Activated naive CD8-positive, alpha-beta T cell treated with anti-CD3 and anti-CD28 coated beads, Interleukin-2, amount 50 U/mL, for 24 hours (primary cell): Measurements from ENCODE around the gene CXCL9.
A peak's percentile ranks its signal among the peaks of the same experiment; 100 is the strongest.

ENCODE experiments used
- ATAC-seq: fragments of 150-1000 bp; cut with Tn5 transposase; one replicate; pipeline ENCODE4 v1.10.0; 2021
- DNase-seq: peaks from one replicate; pipeline ENCODE4 v3.0.0; 2021
- H3K27ac Mint-ChIP-seq: one replicate; pipeline ENCODE4 v1.8.0; 2021; ENCODE audit warnings: mild to moderate bottlenecking, mixed read lengths
- H3K27me3 Mint-ChIP-seq: one replicate; pipeline ENCODE4 v1.8.0; 2021; ENCODE audit warnings: mixed read lengths
- H3K36me3 Mint-ChIP-seq: one replicate; pipeline ENCODE4 v1.8.0; 2021; ENCODE audit warnings: low read depth, mixed read lengths
- H3K4me1 Mint-ChIP-seq: one replicate; pipeline ENCODE4 v1.8.0; 2021; ENCODE audit warnings: mixed read lengths
- H3K4me3 Mint-ChIP-seq: one replicate; pipeline ENCODE4 v1.8.0; 2021; ENCODE audit warnings: mild to moderate bottlenecking, moderate library complexity, mixed read lengths
- H3K9me3 Mint-ChIP-seq: one replicate; pipeline ENCODE4 v1.8.0; 2021; ENCODE audit warnings: mixed read lengths

The CXCL9 gene

DNA sequence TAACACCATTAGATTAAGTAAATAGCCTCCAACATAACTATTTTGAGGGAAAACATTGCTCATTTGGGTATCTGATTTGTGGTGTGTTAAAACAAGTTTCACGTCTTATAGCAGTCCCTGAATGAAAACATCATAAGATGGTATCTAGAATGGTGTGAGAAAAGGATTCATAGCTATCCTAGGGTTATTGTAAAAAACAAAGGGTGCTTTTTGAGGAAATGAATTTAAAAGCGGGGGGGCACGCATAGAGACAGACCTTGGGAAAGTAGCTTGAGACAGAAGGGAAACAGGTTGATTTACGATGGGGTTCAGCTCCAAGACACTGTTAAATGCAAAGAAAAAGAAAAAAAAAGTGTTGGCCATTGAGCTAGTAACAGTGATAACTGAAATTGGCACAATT is 16.8 kb upstream of the CXCL9 start:
- Mint-ChIP-seq H3K9me3 (no peaks in the 10 kb centered on the region), H3K4me1 (peaks cover 36% of the 10 kb centered on the region), H3K4me3 (no peak overlapping the region), H3K36me3 (no peaks in the 10 kb centered on the region), H3K27ac (peak overlapping the region; percentile 67), H3K27me3 (peaks cover 5% of the 10 kb centered on the region)
- DNase-seq = no peak
- ATAC-seq = peak; percentile 52

- H3K4me3 Mint-ChIP-seq = peak within 1 kb of the TSS; percentile 39
- H3K27ac Mint-ChIP-seq = peak within 1 kb of the TSS; percentile 67
- H3K36me3 Mint-ChIP-seq = no peaks in the 10 kb centered on the region
- H3K9me3 Mint-ChIP-seq = no peaks in the 10 kb centered on the region
- no peak for DNase-seq
- H3K27me3 Mint-ChIP-seq = peaks cover 5% of the 10 kb centered on the region
- peaks cover 31% of the 10 kb centered on the region for H3K4me1 Mint-ChIP-seq
- ATAC-seq = peak; percentile 35
Observed at GRCh38 chr4:76023389-76023788, 16.1 kb upstream of the CXCL9 start, which contains the start of gene CXCL10. TSS of gene CXCL10 (minus strand) at chr4:76023497. CDS start at chr4:76023431, 66 bp downstream.

- H3K4me3 Mint-ChIP-seq = peak overlapping the region; percentile 39
- DNase-seq (no peak), ATAC-seq (no peak)
- H3K27ac Mint-ChIP-seq = no peak overlapping the region
- H3K27me3 Mint-ChIP-seq = peaks cover 5% of the 10 kb centered on the region
- no peaks in the 10 kb centered on the region for H3K36me3 Mint-ChIP-seq
- H3K9me3 Mint-ChIP-seq = no peaks in the 10 kb centered on the region
- peaks cover 25% of the 10 kb centered on the region for H3K4me1 Mint-ChIP-seq
Observed at GRCh38 chr4:76022677-76023076, 15.4 kb upstream of the CXCL9 start.

DNA sequence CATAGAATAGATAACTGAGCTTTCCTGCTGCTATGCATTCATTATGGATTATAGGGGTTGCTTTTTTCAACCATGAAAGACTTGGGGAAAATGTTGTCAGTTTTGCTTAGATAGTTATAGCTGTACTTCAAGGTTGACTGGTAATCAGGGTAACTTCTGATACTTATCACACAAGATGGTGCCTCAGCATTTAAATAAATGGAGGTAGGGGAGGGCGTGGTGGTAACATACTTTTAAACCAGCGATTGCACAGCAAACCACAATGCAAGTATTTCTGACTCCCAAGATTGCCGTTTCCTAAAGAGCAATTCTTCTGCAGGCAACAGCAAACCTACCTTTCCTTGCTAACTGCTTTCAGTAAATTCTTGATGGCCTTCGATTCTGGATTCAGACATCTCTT is 14.7 kb upstream of the CXCL9 start:
- DNase-seq (no peak), ATAC-seq (no peak)
- Mint-ChIP-seq H3K9me3 (no peaks in the 10 kb centered on the region), H3K4me3 (peak overlapping the region; percentile 30), H3K27me3 (peaks cover 5% of the 10 kb centered on the region), H3K4me1 (peaks cover 20% of the 10 kb centered on the region), H3K27ac (no peak overlapping the region), H3K36me3 (no peaks in the 10 kb centered on the region)

DNA sequence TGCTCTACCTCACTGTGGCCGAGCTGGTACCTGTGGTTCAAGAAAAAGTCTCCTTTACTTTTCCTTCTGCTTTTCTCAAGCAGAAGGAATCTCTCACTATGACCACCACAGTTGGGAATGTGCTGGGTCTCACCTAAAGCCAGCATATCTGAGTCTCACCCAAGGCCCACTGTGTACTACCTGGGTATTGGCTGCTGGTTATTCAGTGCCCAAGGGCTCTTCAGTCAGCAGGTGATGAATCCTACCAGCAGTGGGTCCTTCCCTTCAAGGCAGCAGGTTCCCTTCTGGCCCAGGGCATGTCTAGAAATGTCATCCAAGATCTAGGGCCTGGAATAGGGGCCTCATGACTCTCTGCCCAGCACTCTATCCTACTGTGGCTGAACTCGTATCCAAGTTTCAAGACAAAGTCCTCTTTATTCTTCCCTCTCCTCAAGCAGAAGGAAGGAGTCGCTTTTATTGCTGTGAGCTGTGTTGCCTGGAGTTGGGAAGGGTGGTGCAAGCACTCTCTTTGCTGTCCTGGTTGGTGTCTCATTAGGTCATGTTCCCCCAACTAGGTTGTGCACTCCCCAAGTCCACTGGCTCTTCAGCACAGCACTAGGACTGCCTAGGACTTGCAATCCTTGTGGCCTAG is 9.9 kb upstream of the CXCL9 start:
- no peaks in the 10 kb centered on the region for H3K36me3 Mint-ChIP-seq
- DNase-seq (no peak), ATAC-seq (no peak)
- H3K27me3 Mint-ChIP-seq = peaks cover 3% of the 10 kb centered on the region
- no peaks in the 10 kb centered on the region for H3K9me3 Mint-ChIP-seq
- H3K4me3 Mint-ChIP-seq = no peak overlapping the region
- no peaks in the 10 kb centered on the region for H3K4me1 Mint-ChIP-seq
- H3K27ac Mint-ChIP-seq = no peak overlapping the region

DNA sequence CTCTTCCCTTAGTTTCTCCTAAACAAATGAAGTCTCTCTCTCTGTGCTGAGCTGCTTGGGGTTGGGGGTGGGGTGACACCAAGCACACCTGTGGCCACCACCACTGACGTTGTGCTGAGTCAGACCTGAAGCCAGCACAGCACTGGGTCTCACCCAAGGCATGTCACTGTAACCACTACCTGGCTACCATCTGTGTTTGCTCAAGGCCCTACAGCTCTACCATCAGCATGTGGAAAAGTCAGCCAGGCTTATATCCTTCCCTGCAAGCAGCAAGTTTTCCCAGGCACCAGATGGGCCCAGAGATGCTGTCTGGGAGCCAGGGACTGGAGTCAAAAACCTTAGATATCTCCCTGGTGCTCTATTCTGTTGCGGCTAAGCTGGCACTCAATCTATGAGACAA is 9.1 kb upstream of the CXCL9 start:
- Mint-ChIP-seq H3K36me3 (no peaks in the 10 kb centered on the region), H3K4me3 (no peak overlapping the region), H3K4me1 (no peaks in the 10 kb centered on the region), H3K27me3 (peaks cover 3% of the 10 kb centered on the region), H3K9me3 (no peaks in the 10 kb centered on the region), H3K27ac (no peak overlapping the region)
- DNase-seq (no peak), ATAC-seq (peak; percentile 57)

- no peaks in the 10 kb centered on the region for H3K36me3 Mint-ChIP-seq
- H3K4me3 Mint-ChIP-seq = no peak overlapping the region
- H3K4me1 Mint-ChIP-seq = no peaks in the 10 kb centered on the region
- no peaks in the 10 kb centered on the region for H3K9me3 Mint-ChIP-seq
- no peak overlapping the region for H3K27ac Mint-ChIP-seq
- no peak for DNase-seq
- ATAC-seq = no peak
- H3K27me3 Mint-ChIP-seq = peaks cover 3% of the 10 kb centered on the region
Observed at GRCh38 chr4:76013540-76013939, 6.2 kb upstream of the CXCL9 start.

- no peaks in the 10 kb centered on the region for H3K36me3 Mint-ChIP-seq
- H3K9me3 Mint-ChIP-seq = no peaks in the 10 kb centered on the region
- no peak for DNase-seq
- ATAC-seq = no peak
- peaks cover 3% of the 10 kb centered on the region for H3K27me3 Mint-ChIP-seq
- no peaks in the 10 kb centered on the region for H3K4me1 Mint-ChIP-seq
- H3K4me3 Mint-ChIP-seq = no peak overlapping the region
- peak overlapping the region; percentile 74 for H3K27ac Mint-ChIP-seq
Observed at GRCh38 chr4:76012388-76012801, 5.1 kb upstream of the CXCL9 start.

GRCh38 chr4:76011700-76012387 is 4.5 kb upstream of the CXCL9 start:
- Mint-ChIP-seq H3K27ac (peak overlapping the region; percentile 74), H3K4me1 (no peaks in the 10 kb centered on the region), H3K4me3 (no peak overlapping the region), H3K9me3 (no peaks in the 10 kb centered on the region), H3K36me3 (no peaks in the 10 kb centered on the region), H3K27me3 (peaks cover 3% of the 10 kb centered on the region)
- ATAC-seq (no peak), DNase-seq (no peak)

- Mint-ChIP-seq H3K27me3 (peaks cover 3% of the 10 kb centered on the region), H3K9me3 (no peaks in the 10 kb centered on the region), H3K27ac (no peak overlapping the region), H3K36me3 (peaks cover under 1% of the 10 kb centered on the region), H3K4me1 (no peaks in the 10 kb centered on the region), H3K4me3 (no peak overlapping the region)
- DNase-seq = no peak
- ATAC-seq = no peak
Observed at GRCh38 chr4:76011018-76011670, 3.8 kb upstream of the CXCL9 start.

- H3K9me3 Mint-ChIP-seq = no peaks in the 10 kb centered on the region
- H3K4me3 Mint-ChIP-seq = no peak overlapping the region
- H3K27me3 Mint-ChIP-seq = peaks cover 3% of the 10 kb centered on the region
- no peak for DNase-seq
- peaks cover 2% of the 10 kb centered on the region for H3K36me3 Mint-ChIP-seq
- H3K4me1 Mint-ChIP-seq = no peaks in the 10 kb centered on the region
- no peak for ATAC-seq
- H3K27ac Mint-ChIP-seq = no peak overlapping the region
Observed at GRCh38 chr4:76010576-76010975, 3.3 kb upstream of the CXCL9 start.

GRCh38 chr4:76009311-76009710 is 2.0 kb upstream of the CXCL9 start:
- H3K36me3 Mint-ChIP-seq = peaks cover 2% of the 10 kb centered on the region
- no peaks in the 10 kb centered on the region for H3K4me1 Mint-ChIP-seq
- H3K27ac Mint-ChIP-seq = no peak overlapping the region
- peaks cover 3% of the 10 kb centered on the region for H3K27me3 Mint-ChIP-seq
- H3K4me3 Mint-ChIP-seq = no peak overlapping the region
- DNase-seq (no peak), ATAC-seq (no peak)
- H3K9me3 Mint-ChIP-seq = no peaks in the 10 kb centered on the region

GRCh38 chr4:76003620-76004019 is 3.7 kb downstream of the CXCL9 start:
- no peak for ATAC-seq
- H3K4me1 Mint-ChIP-seq = peaks cover 5% of the 10 kb centered on the region
- no peaks in the 10 kb centered on the region for H3K9me3 Mint-ChIP-seq
- H3K36me3 Mint-ChIP-seq = peaks cover 2% of the 10 kb centered on the region
- DNase-seq = no peak
- no peak overlapping the region for H3K27ac Mint-ChIP-seq
- peaks cover 7% of the 10 kb centered on the region for H3K27me3 Mint-ChIP-seq
- no peak overlapping the region for H3K4me3 Mint-ChIP-seq

DNA sequence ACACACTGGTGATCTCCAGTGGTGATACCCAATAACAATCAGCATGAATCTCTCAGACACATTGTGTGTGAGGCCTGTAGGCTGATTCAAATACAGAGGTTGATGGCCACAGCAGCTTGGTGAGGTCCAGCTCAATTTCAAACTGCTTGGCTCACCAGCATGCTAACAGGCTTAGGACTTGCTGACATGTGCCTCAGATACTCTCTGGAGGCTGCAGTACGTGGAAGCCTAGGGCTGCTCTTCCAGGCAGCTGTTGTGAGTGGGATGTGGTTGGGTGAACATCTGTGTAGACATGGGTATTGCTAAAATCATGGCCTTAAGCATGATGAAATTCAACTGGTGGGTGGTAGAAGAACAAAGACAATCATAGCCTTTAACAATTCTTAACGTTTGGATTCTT is 4.3 kb downstream of the CXCL9 start:
- DNase-seq = no peak
- Mint-ChIP-seq H3K27ac (no peak overlapping the region), H3K4me1 (peaks cover 5% of the 10 kb centered on the region), H3K27me3 (peaks cover 7% of the 10 kb centered on the region), H3K36me3 (peaks cover 2% of the 10 kb centered on the region), H3K9me3 (no peaks in the 10 kb centered on the region), H3K4me3 (no peak overlapping the region)
- ATAC-seq = no peak

- Mint-ChIP-seq H3K27ac (no peak overlapping the region), H3K27me3 (peaks cover 7% of the 10 kb centered on the region), H3K9me3 (no peaks in the 10 kb centered on the region), H3K4me1 (peaks cover 5% of the 10 kb centered on the region), H3K4me3 (no peak overlapping the region), H3K36me3 (peaks cover 2% of the 10 kb centered on the region)
- DNase-seq (no peak), ATAC-seq (no peak)
Observed at GRCh38 chr4:76002176-76002575, 5.1 kb downstream of the CXCL9 start.
